Muscle of back (tissue), 13 donors: ENCODE measurements around the gene XKR3. TPM values are rescaled to one million over a fixed set of nuclear protein-coding genes. Genes with fewer than 3 reads are reported as not detected.
A peak's percentile ranks its signal among the peaks of the same experiment; 100 is the strongest.
"Not testable (repeated sequence)": the region's sequence is repeated elsewhere in the genome, so short reads cannot be mapped to it uniquely, and the experiment has no call there.

ENCODE experiments used
- DNase-seq, 3 donors: peaks; one replicate each; pipeline versions ENCODE4 v3.0.0 to v3.0.0-alpha.2; 2013
- long read RNA-seq, 9 donors: transcript quantifications; one replicate each; lab custom pipeline, GENCODE V29; 2026
- polyA plus RNA-seq, 10 donors: library from polyadenylated mRNA; unstranded; fragments of 120-200 nt; gene quantifications; one replicate each; pipeline ENCODE4 v1.2.1, GENCODE V29; 2013; ENCODE audit not compliant: insufficient read length in 10 of 10

Gene XKR3
- under 1 TPM in 2 of 10 donors, not detected in 8; 0.12 to 0.22 TPM for polyA plus RNA-seq
- long read RNA-seq, donor 1, result 0 reads
- long read RNA-seq, donor 2, result 0 reads
- long read RNA-seq, donor 3, result 0 reads
- long read RNA-seq, donor 4, result 0 reads
- long read RNA-seq, donor 5, result 0 reads
- long read RNA-seq, donor 6, result 0 reads
- long read RNA-seq, donor 7, result 0 reads
- long read RNA-seq, donor 8, result 0 reads
- long read RNA-seq, donor 9, result 0 reads

- peak in 1 of 3 donors; percentile 12 for DNase-seq
Observed at GRCh38 chr22:16824716-16825687, at the start of gene XKR3. Gene XKR3, minus strand, starts transcription at chr22:16825411. Its CDS starts 17,338 bp downstream, at chr22:16808073.

DNA sequence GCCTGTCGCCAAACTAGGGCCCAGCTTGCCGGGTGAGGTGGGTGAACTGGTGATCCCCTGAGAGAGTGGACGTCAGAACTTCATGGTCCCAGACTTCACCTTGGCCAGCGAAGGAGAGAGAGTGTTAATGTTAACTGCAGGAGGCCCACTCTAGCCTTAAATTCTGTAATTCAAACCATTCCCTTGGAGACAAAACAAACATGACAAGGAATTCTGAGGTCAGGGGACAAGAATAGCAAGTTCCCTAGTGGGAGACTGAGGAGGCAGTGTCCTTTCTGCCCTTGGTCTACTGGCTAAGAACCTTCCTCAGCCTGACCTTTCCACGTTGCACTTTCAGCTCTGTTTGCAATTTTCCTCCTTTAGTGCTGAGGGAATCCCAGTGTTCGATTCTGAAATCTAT is 44.4 kb upstream of the XKR3 start:
- DNase-seq, result not testable (repeated sequence)

GRCh38 chr22:16866167-16866566 is 41.0 kb upstream of the XKR3 start:
- no peak for DNase-seq

DNA sequence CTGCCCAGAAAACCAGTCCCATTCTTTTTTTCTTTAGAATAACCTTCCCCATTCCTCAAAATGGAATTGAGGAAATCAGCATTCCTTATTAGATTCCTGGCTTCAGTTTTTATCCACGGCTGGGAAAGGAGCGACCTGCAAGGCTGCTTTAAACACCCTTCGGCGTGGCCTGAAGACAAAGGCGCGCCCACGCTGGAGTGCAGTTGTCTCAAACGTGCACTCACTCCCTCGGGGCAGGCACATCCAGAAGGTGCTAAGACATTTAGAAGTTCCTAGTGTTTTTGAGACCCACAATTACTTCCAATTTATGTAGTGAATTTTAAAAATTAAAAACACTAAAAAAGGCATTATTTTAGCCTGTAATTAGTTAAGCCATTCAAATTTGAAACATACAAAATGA is 31.6 kb upstream of the XKR3 start:
- not testable (repeated sequence) for DNase-seq

DNA sequence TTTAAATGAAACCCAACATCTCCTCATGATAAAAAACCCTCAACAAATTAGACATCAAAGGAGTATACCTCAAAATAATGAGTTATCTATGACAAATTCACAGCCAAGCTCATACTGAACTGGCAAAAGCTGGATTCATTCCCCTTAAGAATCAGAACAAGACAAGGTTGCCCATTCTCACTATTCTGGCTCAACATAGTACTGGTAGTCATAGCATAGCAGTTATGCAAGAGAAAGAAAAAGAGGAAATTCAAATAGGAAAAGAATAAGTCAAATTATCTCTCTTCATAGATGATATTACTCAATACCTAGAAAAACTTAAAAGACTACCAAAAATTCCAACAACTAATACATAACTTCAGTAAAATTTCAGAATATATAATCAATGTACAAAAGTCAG is 29.4 kb upstream of the XKR3 start:
- DNase-seq, result no peak

DNA sequence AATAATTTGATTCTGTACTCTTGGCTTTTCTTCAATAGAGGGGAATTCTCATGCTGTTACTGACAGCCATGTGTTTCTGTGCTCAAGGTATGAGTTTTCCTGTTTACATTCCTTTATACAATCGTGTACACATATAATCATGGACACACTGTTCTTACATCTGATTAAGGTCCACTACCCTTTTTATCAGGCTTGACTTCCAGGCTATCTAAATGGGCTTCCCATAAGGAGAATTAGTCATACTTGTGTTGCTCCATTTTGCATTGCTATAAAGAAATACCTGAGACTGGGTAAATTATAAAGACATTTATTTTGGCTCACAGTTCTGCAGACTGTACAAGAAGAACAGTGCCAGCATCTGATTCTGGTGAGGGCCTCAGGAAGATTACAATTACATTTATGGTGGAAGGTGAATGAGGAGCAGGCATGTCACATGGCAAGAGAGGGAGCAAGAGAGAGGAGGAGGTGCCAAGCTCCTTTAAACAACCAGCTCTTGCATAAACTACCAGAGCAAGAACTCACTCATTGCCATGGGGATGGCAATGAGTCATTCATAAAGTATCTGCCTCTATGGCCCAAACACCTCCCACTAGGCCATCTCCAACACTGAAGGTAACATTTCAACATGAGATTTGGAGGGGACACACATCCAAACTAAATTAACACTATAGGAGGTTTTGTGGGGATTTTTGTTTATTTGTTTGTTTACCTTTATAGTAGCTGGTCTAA is 26.2 kb upstream of the XKR3 start:
- not testable (repeated sequence) for DNase-seq

DNA sequence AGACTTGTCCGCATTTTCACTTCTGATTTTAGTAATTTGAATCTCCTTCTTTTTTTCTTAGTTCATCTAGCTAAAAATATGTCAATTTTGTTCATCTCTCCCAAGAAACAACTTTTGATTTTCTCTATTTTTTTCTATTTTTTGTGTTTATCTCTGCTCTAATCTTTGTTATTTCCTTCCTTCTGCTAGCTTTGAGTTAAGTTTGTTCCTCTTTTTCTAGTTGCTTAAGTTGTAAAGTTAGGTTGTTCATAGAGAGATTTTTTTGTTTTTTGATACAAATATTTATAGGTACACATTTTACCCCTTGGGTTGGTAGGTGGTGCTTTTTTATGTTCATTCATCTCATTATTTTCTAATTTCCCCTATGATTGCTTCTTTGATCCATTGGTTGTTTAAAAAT is 22.1 kb upstream of the XKR3 start:
- DNase-seq, result no peak

- no peak for DNase-seq
Observed at GRCh38 chr22:16845881-16846280, 20.7 kb upstream of the XKR3 start.

DNA sequence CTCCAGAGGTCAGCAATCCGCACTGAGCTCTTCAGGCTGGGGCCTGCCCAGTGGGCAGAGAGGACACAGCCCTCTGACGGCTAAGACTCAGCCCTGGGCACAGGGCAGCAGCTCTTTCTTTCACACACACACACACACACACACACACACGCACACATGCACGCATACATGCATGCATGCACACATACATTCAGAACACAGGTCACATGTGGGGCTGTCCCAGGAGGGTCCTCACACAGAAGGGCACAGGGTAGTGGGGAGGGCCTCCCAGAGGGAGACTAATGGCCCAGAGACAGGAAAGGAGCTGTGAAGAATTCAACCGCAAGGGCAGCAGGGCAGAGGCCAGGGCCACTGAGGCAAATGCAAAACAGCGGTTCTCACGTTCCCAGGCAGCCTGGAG is 20.3 kb upstream of the XKR3 start:
- DNase-seq, result no peak

GRCh38 chr22:16844529-16844928 is 19.3 kb upstream of the XKR3 start:
- DNase-seq, result no peak

- no peak for DNase-seq
Observed at GRCh38 chr22:16838073-16838472, 12.9 kb upstream of the XKR3 start.

DNA sequence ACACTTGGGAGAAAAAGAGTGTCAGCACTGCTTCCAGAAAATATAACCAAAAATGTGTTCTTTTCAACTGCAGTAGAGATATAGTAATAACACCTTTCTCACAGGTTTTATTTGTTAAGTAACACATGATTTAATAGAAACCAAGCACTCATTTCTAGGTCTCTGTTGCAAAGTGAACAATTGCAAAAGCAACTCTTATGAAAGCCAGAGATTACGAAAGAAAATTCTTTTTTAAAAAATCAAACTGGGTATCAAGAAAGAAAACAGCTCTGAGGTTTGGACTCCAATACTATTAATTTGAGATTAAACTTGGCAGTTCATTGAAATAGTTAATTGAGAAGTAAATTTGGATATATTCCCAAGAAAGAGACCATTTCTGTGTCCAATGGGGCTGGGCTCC is 9.8 kb upstream of the XKR3 start:
- DNase-seq, result no peak

DNA sequence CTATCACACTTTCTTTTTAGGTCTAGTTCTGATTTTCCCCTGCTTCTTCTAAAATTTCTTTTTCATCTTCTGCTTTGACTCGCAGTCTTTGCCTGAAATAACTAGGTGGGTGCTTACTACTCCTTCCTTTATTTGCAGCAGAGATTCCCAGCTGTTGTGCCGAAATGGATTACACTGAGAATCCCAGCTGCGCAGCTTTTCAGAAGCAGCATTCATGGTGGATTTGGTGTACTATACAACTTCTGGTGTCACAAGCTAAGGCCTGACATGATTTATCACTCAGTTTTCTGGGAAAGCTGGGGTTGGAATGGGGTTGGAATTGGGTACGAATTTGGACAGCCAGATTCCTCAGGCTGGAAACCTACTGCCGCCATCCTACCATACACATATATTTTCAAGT is 6.0 kb upstream of the XKR3 start:
- peak; percentile 11 to 32 (median 25) for DNase-seq

- no peak for DNase-seq
Observed at GRCh38 chr22:16829985-16830384, 4.8 kb upstream of the XKR3 start.

GRCh38 chr22:16828876-16829275 is 3.7 kb upstream of the XKR3 start:
- DNase-seq, result no peak

- DNase-seq, result no peak
Observed at GRCh38 chr22:16827506-16827905, 2.3 kb upstream of the XKR3 start.

DNA sequence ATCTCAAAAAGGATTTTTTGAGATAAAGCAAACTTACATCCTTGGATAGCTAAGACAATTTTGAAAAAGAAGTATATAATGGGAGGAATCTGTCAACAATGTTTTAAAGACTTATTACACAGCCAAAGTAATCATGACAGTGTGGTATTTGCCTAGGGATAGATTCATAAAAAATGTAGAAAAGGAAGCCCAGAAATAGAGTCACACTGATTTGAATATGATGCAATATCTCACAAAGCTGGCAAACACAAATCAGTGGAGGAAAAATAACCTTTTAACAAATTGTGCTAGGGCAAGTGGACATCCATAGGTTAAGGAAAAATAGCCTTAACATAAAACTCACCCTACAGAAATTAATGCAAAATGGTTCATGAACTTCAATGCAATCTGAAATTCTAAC is 6.0 kb downstream of the XKR3 start:
- DNase-seq, result no peak

- no peak for DNase-seq
Observed at GRCh38 chr22:16818538-16818937, 6.7 kb downstream of the XKR3 start.

- DNase-seq, result no peak
Observed at GRCh38 chr22:16815073-16815472, 10.1 kb downstream of the XKR3 start.

DNA sequence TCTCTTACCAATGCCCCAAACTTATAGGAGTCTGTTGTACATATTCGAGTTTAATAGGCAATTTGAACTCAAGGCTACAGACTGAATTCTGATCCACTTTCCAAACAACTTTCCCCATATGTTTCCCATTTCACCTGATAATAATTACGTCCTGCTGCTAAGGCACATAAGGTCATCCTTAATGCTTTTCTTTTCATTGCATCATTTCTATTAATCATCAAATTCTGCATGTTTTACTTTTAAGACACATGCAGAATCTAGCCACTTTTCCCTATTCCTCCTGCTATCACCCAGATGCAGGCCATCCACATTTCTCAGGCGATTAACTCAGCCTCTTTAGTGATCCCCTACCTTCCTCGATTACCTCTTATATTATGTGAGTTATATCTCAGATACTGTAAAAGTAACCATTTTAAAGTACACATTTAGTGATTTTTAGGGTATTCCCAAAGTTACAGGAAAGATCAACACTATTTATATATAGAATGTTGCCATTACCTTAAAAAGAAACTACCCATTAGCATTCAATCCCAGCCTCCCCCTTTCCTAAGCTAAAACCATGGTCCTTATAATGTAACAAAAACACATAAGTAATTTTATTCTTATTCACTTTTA is 14.9 kb downstream of the XKR3 start:
- no peak for DNase-seq

GRCh38 chr22:16808744-16809143 is 16.5 kb downstream of the XKR3 start:
- DNase-seq, result no peak

DNA sequence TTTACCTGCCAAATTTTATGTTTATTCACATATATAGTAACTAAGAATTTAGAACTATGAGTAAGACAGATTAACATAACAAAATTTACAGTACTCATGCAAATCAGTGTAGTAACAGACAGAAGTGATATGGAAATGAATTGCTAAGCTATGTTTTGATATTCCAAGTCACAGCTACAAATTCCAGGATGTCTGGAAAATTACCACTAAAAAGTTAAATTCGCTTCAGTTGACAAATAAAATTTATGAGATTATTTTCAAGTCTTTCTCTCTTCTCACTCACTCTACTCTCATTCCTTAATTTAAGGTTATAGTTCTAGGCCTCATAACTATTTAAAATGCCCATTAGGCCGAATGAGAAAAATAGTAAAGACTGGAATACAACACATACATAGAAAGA is 18.1 kb downstream of the XKR3 start:
- no peak for DNase-seq
